ENCODE results near the gene ANAPC4.

DNA sequence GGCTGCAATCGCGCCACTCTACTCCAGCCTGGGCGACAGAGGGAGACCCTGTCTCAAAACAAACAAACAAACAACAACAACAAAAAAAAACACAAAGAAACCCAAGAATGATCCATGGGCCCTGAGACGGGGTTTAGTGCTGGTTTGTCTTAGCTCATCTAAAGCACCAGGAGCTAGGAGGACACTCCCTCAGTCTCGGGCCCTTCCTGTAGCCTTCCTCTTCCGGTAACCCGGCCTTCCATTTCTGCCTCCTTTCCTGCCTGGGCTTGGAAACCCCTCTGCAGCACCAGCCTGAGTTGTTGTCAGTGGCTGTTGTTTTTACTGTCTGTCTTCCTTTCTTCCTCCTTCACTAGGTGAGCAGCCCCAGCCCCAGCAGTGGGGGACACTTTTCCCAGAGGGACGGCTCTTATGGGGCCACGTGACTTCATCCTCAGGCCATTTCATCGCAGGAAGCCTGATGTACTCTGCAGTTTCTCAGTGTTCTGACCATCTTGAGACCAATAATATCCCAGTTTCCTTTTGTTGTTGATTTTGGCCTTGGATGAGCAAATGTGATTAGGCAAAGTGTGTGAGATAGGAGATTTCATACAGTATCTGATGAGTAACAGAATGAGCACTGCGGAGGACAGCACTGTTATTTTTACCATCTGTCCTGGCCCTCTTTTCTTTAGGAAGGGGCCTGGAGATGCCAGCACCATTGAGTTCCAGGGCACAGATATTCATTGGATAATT lies 90.1 kb downstream of the ANAPC4 start:
- TF ChIP-seq POLR2A (IDR thresholded peaks at IDR 0.05; ENCODE audit: low read length) (no peak), GATA1 (IDR thresholded peaks at IDR 0.05; ENCODE audit: low read depth, low read length) (no peak)
